ENCODE measurements around the gene DMRTB1. TPM values are rescaled to one million over a fixed set of nuclear protein-coding genes. Genes with fewer than 3 reads are reported as not detected.

Gene DMRTB1
- total RNA-seq, 2 donors from 2014 or later = not detected

GRCh38 chr1:53462193-53462592, 3.0 kb downstream of the DMRTB1 start:
- Mint-ChIP-seq H3K27ac (no peak overlapping the region), H3K4me3 (no peak overlapping the region), H3K36me3 (ENCODE audit: insufficient read depth in 2 of 2) (no peaks in the 10 kb centered on the region), H3K9me3 (no peaks in the 10 kb centered on the region), H3K4me1 (ENCODE audit: low read depth) (no peaks in the 10 kb centered on the region), H3K27me3 (ENCODE audit: low read depth) (no peaks in the 10 kb centered on the region)
- DNase-seq = no peak
- no peak for ATAC-seq (replicated peaks in 1 of 2)

- ATAC-seq (replicated peaks in 1 of 2) (no peak), DNase-seq (no peak)
- no peak overlapping the region for H3K27ac Mint-ChIP-seq
- H3K27me3 Mint-ChIP-seq (ENCODE audit: low read depth) = no peaks in the 10 kb centered on the region
- no peaks in the 10 kb centered on the region for H3K36me3 Mint-ChIP-seq (ENCODE audit: insufficient read depth in 2 of 2)
- no peaks in the 10 kb centered on the region for H3K4me1 Mint-ChIP-seq (ENCODE audit: low read depth)
- no peak overlapping the region for H3K4me3 Mint-ChIP-seq
- no peaks in the 10 kb centered on the region for H3K9me3 Mint-ChIP-seq
Measured at GRCh38 chr1:53462769-53463501, 3.7 kb downstream of the DMRTB1 start.

GRCh38 chr1:53463961-53464899, 5.0 kb downstream of the DMRTB1 start:
- no peak overlapping the region for H3K27ac Mint-ChIP-seq
- no peaks in the 10 kb centered on the region for H3K9me3 Mint-ChIP-seq
- DNase-seq (no peak), ATAC-seq (replicated peaks in 1 of 2) (no peak)
- H3K36me3 Mint-ChIP-seq (ENCODE audit: insufficient read depth in 2 of 2) = no peaks in the 10 kb centered on the region
- no peaks in the 10 kb centered on the region for H3K27me3 Mint-ChIP-seq (ENCODE audit: low read depth)
- H3K4me3 Mint-ChIP-seq = no peak overlapping the region
- no peaks in the 10 kb centered on the region for H3K4me1 Mint-ChIP-seq (ENCODE audit: low read depth)

- H3K4me1 Mint-ChIP-seq (ENCODE audit: low read depth) = no peaks in the 10 kb centered on the region
- no peak for DNase-seq
- H3K4me3 Mint-ChIP-seq = no peak overlapping the region
- H3K36me3 Mint-ChIP-seq (ENCODE audit: insufficient read depth in 2 of 2) = no peaks in the 10 kb centered on the region
- H3K9me3 Mint-ChIP-seq = no peaks in the 10 kb centered on the region
- no peaks in the 10 kb centered on the region for H3K27me3 Mint-ChIP-seq (ENCODE audit: low read depth)
- no peak for ATAC-seq (replicated peaks in 1 of 2)
- H3K27ac Mint-ChIP-seq = no peak overlapping the region
Measured at GRCh38 chr1:53465023-53465957, 6.1 kb downstream of the DMRTB1 start.

- H3K27ac Mint-ChIP-seq = no peak overlapping the region
Measured at GRCh38 chr1:53467391-53467790, 8.2 kb downstream of the DMRTB1 start.

GRCh38 chr1:53468374-53468773, 9.2 kb downstream of the DMRTB1 start:
- no peak for DNase-seq
- ATAC-seq (replicated peaks in 1 of 2) = no peak
- no peaks in the 10 kb centered on the region for H3K36me3 Mint-ChIP-seq (ENCODE audit: insufficient read depth in 2 of 2)
- H3K27me3 Mint-ChIP-seq (ENCODE audit: low read depth) = no peaks in the 10 kb centered on the region
- H3K4me3 Mint-ChIP-seq = no peak overlapping the region
- H3K9me3 Mint-ChIP-seq = no peaks in the 10 kb centered on the region
- H3K4me1 Mint-ChIP-seq (ENCODE audit: low read depth) = no peaks in the 10 kb centered on the region
- no peak overlapping the region for H3K27ac Mint-ChIP-seq

More at GRCh38 chr1:53467391-53467790, 8.2 kb downstream of the DMRTB1 start:
- H3K4me3 Mint-ChIP-seq = no peak overlapping the region
- no peaks in the 10 kb centered on the region for H3K4me1 Mint-ChIP-seq (ENCODE audit: low read depth)
- no peaks in the 10 kb centered on the region for H3K36me3 Mint-ChIP-seq (ENCODE audit: insufficient read depth in 2 of 2)
- DNase-seq = no peak
- H3K9me3 Mint-ChIP-seq = no peaks in the 10 kb centered on the region
- ATAC-seq (replicated peaks in 1 of 2) = no peak
- H3K27me3 Mint-ChIP-seq (ENCODE audit: low read depth) = no peaks in the 10 kb centered on the region

GRCh38 chr1:53469373-53469772, 10.2 kb downstream of the DMRTB1 start:
- H3K9me3 Mint-ChIP-seq = no peaks in the 10 kb centered on the region
- H3K4me3 Mint-ChIP-seq = no peak overlapping the region
- ATAC-seq (replicated peaks in 1 of 2) = no peak
- no peak overlapping the region for H3K27ac Mint-ChIP-seq
- no peaks in the 10 kb centered on the region for H3K36me3 Mint-ChIP-seq (ENCODE audit: insufficient read depth in 2 of 2)
- DNase-seq = no peak
- H3K4me1 Mint-ChIP-seq (ENCODE audit: low read depth) = no peaks in the 10 kb centered on the region
- no peaks in the 10 kb centered on the region for H3K27me3 Mint-ChIP-seq (ENCODE audit: low read depth)

- Mint-ChIP-seq H3K27me3 (ENCODE audit: low read depth) (no peaks in the 10 kb centered on the region), H3K27ac (no peak overlapping the region), H3K36me3 (ENCODE audit: insufficient read depth in 2 of 2) (no peaks in the 10 kb centered on the region), H3K9me3 (no peaks in the 10 kb centered on the region), H3K4me3 (no peak overlapping the region), H3K4me1 (ENCODE audit: low read depth) (no peaks in the 10 kb centered on the region)
- DNase-seq (no peak), ATAC-seq (replicated peaks in 1 of 2) (no peak)
Measured at GRCh38 chr1:53470155-53470554, 11.0 kb downstream of the DMRTB1 start.

GRCh38 chr1:53470584-53470983, 11.4 kb downstream of the DMRTB1 start:
- Mint-ChIP-seq H3K4me1 (ENCODE audit: low read depth) (no peaks in the 10 kb centered on the region), H3K27me3 (ENCODE audit: low read depth) (no peaks in the 10 kb centered on the region), H3K27ac (no peak overlapping the region), H3K4me3 (no peak overlapping the region), H3K36me3 (ENCODE audit: insufficient read depth in 2 of 2) (no peaks in the 10 kb centered on the region), H3K9me3 (no peaks in the 10 kb centered on the region)
- ATAC-seq (replicated peaks in 1 of 2) = no peak
- DNase-seq = no peak

- no peak overlapping the region for H3K27ac Mint-ChIP-seq
Measured at GRCh38 chr1:53471000-53471399, 11.8 kb downstream of the DMRTB1 start.

GRCh38 chr1:53473463-53473862, 14.3 kb downstream of the DMRTB1 start:
- no peak overlapping the region for H3K27ac Mint-ChIP-seq
- H3K4me1 Mint-ChIP-seq (ENCODE audit: low read depth) = no peaks in the 10 kb centered on the region
- no peaks in the 10 kb centered on the region for H3K9me3 Mint-ChIP-seq
- DNase-seq (no peak), ATAC-seq (replicated peaks in 1 of 2) (no peak)
- no peaks in the 10 kb centered on the region for H3K27me3 Mint-ChIP-seq (ENCODE audit: low read depth)
- no peak overlapping the region for H3K4me3 Mint-ChIP-seq
- H3K36me3 Mint-ChIP-seq (ENCODE audit: insufficient read depth in 2 of 2) = no peaks in the 10 kb centered on the region

More at GRCh38 chr1:53471000-53471399, 11.8 kb downstream of the DMRTB1 start:
- DNase-seq (no peak), ATAC-seq (replicated peaks in 1 of 2) (no peak)
- H3K4me1 Mint-ChIP-seq (ENCODE audit: low read depth) = no peaks in the 10 kb centered on the region
- no peaks in the 10 kb centered on the region for H3K9me3 Mint-ChIP-seq
- H3K36me3 Mint-ChIP-seq (ENCODE audit: insufficient read depth in 2 of 2) = no peaks in the 10 kb centered on the region
- no peak overlapping the region for H3K4me3 Mint-ChIP-seq
- H3K27me3 Mint-ChIP-seq (ENCODE audit: low read depth) = no peaks in the 10 kb centered on the region

GRCh38 chr1:53475664-53476063, 16.5 kb downstream of the DMRTB1 start:
- no peaks in the 10 kb centered on the region for H3K4me1 Mint-ChIP-seq (ENCODE audit: low read depth)
- no peak overlapping the region for H3K27ac Mint-ChIP-seq
- H3K27me3 Mint-ChIP-seq (ENCODE audit: low read depth) = no peaks in the 10 kb centered on the region
- ATAC-seq (replicated peaks in 1 of 2) (no peak), DNase-seq (no peak)
- no peaks in the 10 kb centered on the region for H3K36me3 Mint-ChIP-seq (ENCODE audit: insufficient read depth in 2 of 2)
- no peaks in the 10 kb centered on the region for H3K9me3 Mint-ChIP-seq
- H3K4me3 Mint-ChIP-seq = no peak overlapping the region

GRCh38 chr1:53476579-53476978, 17.4 kb downstream of the DMRTB1 start:
- Mint-ChIP-seq H3K9me3 (no peaks in the 10 kb centered on the region), H3K4me3 (no peak overlapping the region), H3K36me3 (ENCODE audit: insufficient read depth in 2 of 2) (no peaks in the 10 kb centered on the region), H3K27ac (no peak overlapping the region), H3K27me3 (ENCODE audit: low read depth) (no peaks in the 10 kb centered on the region), H3K4me1 (ENCODE audit: low read depth) (no peaks in the 10 kb centered on the region)
- ATAC-seq (replicated peaks in 1 of 2) = no peak
- no peak for DNase-seq

Measured in activated T-cell treated with anti-CD3 and anti-CD28 coated beads, Interleukin-2, amount 50 U/mL, for 72 hours (primary cell).